ENCODE measurements around the gene NID1.

DNA sequence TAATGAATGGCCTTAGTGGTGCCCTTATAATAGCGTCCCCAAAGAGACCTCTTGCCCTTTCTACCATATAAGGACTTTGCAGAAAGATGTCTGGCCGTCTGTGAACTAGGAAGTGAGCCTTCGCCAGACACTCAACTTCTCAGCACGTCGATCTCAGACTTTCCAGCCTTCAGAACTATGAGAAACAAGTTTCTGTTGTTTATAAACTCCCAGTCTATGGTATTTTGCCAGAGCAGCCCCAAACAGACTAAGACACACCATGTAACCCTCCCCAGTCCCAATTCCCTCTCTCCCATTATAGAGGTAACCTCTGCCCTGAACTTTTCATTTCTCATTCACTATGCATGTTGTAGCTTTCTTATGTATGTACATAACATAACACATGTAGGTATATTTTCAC lies 55.7 kb downstream of the NID1 start:
- TF ChIP-seq, protein P1, sequence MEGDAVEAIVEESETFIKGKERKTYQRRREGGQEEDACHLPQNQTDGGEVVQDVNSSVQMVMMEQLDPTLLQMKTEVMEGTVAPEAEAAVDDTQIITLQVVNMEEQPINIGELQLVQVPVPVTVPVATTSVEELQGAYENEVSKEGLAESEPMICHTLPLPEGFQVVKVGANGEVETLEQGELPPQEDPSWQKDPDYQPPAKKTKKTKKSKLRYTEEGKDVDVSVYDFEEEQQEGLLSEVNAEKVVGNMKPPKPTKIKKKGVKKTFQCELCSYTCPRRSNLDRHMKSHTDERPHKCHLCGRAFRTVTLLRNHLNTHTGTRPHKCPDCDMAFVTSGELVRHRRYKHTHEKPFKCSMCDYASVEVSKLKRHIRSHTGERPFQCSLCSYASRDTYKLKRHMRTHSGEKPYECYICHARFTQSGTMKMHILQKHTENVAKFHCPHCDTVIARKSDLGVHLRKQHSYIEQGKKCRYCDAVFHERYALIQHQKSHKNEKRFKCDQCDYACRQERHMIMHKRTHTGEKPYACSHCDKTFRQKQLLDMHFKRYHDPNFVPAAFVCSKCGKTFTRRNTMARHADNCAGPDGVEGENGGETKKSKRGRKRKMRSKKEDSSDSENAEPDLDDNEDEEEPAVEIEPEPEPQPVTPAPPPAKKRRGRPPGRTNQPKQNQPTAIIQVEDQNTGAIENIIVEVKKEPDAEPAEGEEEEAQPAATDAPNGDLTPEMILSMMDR (conservative IDR thresholded peaks at IDR 0.05; ENCODE audit: low read depth, low read length) = no peak
- no peak for TF ChIP-seq FOS (IDR thresholded peaks at IDR 0.05; ENCODE audit: low read depth, low read length)
- no peak for TF ChIP-seq CHD1 (IDR thresholded peaks at IDR 0.05; ENCODE audit: low read depth, low read length)
- TF ChIP-seq, protein P2, sequence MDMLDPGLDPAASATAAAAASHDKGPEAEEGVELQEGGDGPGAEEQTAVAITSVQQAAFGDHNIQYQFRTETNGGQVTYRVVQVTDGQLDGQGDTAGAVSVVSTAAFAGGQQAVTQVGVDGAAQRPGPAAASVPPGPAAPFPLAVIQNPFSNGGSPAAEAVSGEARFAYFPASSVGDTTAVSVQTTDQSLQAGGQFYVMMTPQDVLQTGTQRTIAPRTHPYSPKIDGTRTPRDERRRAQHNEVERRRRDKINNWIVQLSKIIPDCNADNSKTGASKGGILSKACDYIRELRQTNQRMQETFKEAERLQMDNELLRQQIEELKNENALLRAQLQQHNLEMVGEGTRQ (IDR thresholded peaks at IDR 0.05; ENCODE audit: low read depth, low read length) = no peak
- TF ChIP-seq NFE2L2 (IDR thresholded peaks at IDR 0.05; ENCODE audit: low read depth, low read length) = no peak
- TF ChIP-seq POLR2A (IDR thresholded peaks at IDR 0.05; ENCODE audit: low read depth, low read length) = no peak
